KBM-7 (cell line): ENCODE measurements around the gene CACNA1E.
A peak's percentile ranks its signal among the peaks of the same experiment; 100 is the strongest.

Source experiments
- DNase-seq: peaks from one replicate; pipeline ENCODE4 v3.0.0-alpha.2; 2015
- in situ Hi-C: fragments of 300-500 bp; cut with MboI; formaldehyde crosslinking; loops from 2 replicates; pipeline ENCODE4 v1.14.3; 2020; ENCODE audit warnings: low sequenced_read_pairs, low pct_unique_long_range_greater_than_20kb, mixed read lengths

CACNA1E gene

GRCh38 chr1:181769846-181770245, 286.5 kb downstream of the CACNA1E start:
- no peak for DNase-seq
- in situ Hi-C loops: no loop called here

DNA sequence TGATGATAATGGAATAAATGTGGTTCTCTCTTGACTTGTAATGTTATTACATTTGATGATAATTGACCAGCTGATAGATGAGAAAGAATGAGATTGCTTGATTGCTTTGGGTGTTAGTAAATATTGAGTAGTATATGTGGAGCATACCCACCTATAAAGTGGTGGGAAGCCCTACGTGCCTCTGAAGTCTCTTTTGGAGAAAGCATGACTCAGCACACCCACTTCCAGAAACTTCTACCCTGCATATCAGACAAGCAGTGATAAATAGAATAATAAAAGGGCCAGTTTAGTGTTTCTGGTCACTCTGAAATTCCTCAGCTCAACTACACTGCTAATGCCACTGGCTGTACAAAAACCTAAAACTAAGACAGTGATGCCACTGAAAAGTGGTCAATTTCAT, 289.4 kb downstream of the CACNA1E start:
- DNase-seq: no peak
- in situ Hi-C loops: no loop called here

GRCh38 chr1:181776044-181776443, 292.7 kb downstream of the CACNA1E start:
- no peak for DNase-seq
- in situ Hi-C loops: no loop called here

GRCh38 chr1:181777286-181777685, 294.0 kb downstream of the CACNA1E start:
- in situ Hi-C loops: no loop called here
- DNase-seq: no peak

- no peak for DNase-seq
- in situ Hi-C loops: no loop called here
These were observed 294.5 kb downstream of the CACNA1E start for GRCh38 chr1:181777812-181778211.

- DNase-seq: no peak
- in situ Hi-C loops: no loop called here
These were observed 295.4 kb downstream of the CACNA1E start for GRCh38 chr1:181778640-181779260.

DNA sequence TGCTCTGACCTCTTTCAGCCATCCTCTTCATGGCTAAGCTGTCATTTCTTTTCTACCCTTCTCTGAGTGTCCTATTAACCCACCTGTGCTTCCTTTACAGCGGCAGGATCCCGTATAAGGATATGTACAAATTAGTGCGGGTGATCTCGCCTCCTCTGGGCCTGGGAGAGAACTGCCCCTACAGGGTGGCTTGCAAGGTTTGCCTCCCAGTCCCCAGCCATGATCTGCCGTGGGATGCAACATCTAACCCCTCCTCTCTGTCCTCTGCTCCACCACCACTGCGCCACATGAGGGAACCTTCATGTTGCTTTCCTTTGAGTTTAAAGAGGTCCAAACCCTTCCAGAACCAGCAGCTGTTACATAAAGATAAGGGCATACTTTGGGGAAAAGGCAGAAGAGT, 296.0 kb downstream of the CACNA1E start:
- no peak for DNase-seq
- in situ Hi-C loops: no loop called here

GRCh38 chr1:181783208-181783607, 299.9 kb downstream of the CACNA1E start:
- no peak for DNase-seq
- in situ Hi-C loops: no loop called here

- DNase-seq: peak; percentile 1
- in situ Hi-C loops: no loop called here
These were observed 300.8 kb downstream of the CACNA1E start for GRCh38 chr1:181784039-181784683.

- in situ Hi-C loops: no loop called here
- no peak for DNase-seq
These were observed 306.1 kb downstream of the CACNA1E start for GRCh38 chr1:181789395-181789794.

DNA sequence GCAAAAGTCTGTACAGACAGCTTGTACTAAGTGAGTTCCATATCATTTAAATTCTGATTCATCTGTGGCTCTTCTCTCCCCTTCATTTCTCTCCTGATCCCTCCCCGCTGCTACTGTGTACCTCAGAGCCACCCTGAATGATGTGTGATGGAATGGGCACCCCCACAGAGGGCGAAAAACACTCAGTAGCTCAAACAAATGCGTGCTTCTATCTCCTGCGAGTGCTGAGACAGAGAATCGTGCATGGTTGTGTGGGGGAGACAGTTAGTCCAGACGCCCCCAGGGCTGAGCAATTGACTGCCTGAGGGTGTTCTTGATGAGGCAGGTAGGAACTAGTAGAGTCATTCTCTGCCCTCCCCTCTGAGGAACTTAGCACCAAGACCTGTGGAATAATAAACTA, 308.4 kb downstream of the CACNA1E start:
- no peak for DNase-seq
- in situ Hi-C loops: no loop called here

DNA sequence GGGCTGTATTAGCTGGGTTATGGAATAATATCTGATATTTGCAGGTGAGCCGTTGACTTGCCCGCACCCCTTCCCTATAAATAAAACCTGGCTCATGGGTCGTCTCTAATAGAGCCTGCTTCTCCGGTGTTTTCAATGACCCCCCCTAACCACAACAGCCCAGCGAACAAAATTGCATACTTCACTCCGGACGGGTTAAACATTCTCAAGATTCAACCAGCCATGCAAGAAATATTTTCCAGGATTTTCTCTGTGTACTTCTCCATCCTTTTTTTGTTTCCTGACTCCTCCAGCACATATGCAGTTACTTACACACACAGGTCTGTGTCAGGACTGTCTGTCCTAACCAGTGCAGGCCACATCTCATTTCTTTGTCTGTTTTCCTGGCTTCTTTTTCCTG, 310.5 kb downstream of the CACNA1E start:
- no peak for DNase-seq
- in situ Hi-C loops: no loop called here

GRCh38 chr1:181794332-181794731, 311.0 kb downstream of the CACNA1E start:
- in situ Hi-C loops: no loop called here
- DNase-seq: no peak

DNA sequence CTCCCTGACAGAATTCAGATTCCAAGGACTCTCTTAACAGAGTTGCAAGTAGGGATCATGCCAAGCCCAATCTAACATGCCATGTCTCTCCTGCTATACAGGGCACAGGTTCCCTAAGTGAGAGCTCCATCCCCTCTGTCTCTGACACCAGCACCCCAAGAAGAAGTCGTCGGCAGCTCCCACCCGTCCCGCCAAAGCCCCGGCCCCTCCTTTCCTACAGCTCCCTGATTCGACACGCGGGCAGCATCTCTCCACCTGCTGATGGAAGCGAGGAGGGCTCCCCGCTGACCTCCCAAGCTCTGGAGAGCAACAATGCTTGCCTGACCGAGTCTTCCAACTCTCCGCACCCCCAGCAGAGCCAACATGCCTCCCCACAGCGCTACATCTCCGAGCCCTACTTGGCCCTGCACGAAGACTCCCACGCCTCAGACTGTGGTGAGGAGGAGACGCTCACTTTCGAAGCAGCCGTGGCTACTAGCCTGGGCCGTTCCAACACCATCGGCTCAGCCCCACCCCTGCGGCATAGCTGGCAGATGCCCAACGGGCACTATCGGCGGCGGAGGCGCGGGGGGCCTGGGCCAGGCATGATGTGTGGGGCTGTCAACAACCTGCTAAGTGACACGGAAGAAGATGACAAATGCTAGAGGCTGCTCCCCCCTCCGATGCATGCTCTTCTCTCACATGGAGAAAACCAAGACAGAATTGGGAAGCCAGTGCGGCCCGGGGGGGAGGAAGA, 315.0 kb downstream of the CACNA1E start:
- in situ Hi-C loops: no loop called here
- DNase-seq: no peak

- DNase-seq: no peak
- in situ Hi-C loops: no loop called here
These were observed 318.3 kb downstream of the CACNA1E start for GRCh38 chr1:181801617-181802016.

- in situ Hi-C loops: no loop called here
- no peak for DNase-seq
These were observed 319.1 kb downstream of the CACNA1E start for GRCh38 chr1:181802466-181802865.

GRCh38 chr1:181803421-181803820, 320.1 kb downstream of the CACNA1E start:
- no peak for DNase-seq
- in situ Hi-C loops: no loop called here

- in situ Hi-C loops: no loop called here
- no peak for DNase-seq
These were observed 321.7 kb downstream of the CACNA1E start for GRCh38 chr1:181804989-181805388.

DNA sequence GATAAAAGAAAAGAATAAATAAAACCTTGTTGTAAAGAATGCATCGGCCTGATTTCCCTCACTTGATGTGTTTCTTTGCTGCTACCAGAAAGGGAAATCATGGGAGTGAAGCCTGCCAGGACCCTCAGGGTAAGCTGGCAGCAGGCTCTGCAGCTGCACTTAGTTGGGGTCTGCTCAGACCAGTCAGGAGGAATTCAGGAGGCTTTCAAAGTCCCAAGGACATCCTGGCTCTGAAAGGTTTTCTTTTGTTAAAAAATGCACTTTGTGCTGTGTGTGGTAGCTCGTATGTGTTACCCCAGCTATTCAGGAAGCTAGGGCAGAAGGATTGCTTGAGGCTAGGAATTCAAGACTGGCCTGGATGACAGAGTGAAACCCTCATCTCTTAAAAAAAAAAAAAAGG, 323.4 kb downstream of the CACNA1E start:
- in situ Hi-C loops: no loop called here
- no peak for DNase-seq

DNA sequence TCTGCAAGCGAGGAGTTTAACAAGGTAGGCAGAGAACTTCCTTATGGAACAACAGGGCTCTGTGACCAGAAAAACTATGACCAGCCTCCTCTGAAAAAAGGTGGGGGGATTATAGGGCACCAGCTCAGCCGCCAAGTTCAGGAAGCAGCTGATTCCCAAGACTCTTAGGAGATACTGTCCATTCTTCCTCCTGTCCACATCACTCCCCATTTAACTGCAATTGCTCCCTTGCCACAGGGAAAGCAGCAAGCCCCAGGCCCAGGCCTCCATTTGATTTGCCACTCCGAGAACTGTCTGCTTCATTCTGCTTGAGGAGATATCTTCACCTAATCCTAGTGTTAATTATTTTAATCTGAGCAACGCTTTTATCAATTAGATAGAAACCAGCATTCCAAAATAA, 323.9 kb downstream of the CACNA1E start:
- no peak for DNase-seq
- in situ Hi-C loops: no loop called here
